NCI-H187 treated with DMSO at 0.1 percent for 48 hours (cell line): ENCODE results near the gene PBOV1.

Experiments used
- DNase-seq: peaks from one replicate; lab custom pipeline; 2025; lab: John Stamatoyannopoulos, UW

PBOV1 gene

GRCh38 chr6:138218449-138218848 is at the start of gene PBOV1:
PBOV1 (minus strand) TSS chr6:138218491; CDS start chr6:138218395, 96 bp downstream.
- no peak for DNase-seq

GRCh38 chr6:138266095-138266494 is 47.8 kb upstream of the PBOV1 start:
- no peak for DNase-seq

- no peak for DNase-seq
Observed at GRCh38 chr6:138264372-138264880, 46.1 kb upstream of the PBOV1 start.

- DNase-seq = no peak
Observed at GRCh38 chr6:138263963-138264362, 45.7 kb upstream of the PBOV1 start.

GRCh38 chr6:138261116-138261780 is 43.0 kb upstream of the PBOV1 start:
- no peak for DNase-seq

DNA sequence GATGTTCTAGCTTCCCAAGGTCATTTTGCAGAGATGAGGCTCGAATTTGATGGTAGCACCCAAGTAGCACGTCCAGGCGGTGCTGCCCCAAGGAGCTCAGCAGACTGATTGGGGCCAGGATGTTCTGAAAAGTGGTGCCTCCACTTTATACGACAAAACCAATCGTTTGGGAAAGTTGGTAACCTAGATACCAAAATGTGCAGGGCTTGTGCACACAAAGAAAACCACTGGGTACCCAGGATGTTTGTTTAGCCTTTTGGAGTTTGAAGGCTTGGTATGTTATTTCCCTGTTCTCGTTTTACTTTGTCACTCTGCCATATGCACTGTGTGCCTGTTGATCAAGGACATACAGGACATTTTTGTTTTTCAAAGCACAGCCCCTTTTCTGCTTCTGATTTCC is 40.7 kb upstream of the PBOV1 start:
- no peak for DNase-seq

- DNase-seq = no peak
Observed at GRCh38 chr6:138258197-138258596, 39.9 kb upstream of the PBOV1 start.

DNA sequence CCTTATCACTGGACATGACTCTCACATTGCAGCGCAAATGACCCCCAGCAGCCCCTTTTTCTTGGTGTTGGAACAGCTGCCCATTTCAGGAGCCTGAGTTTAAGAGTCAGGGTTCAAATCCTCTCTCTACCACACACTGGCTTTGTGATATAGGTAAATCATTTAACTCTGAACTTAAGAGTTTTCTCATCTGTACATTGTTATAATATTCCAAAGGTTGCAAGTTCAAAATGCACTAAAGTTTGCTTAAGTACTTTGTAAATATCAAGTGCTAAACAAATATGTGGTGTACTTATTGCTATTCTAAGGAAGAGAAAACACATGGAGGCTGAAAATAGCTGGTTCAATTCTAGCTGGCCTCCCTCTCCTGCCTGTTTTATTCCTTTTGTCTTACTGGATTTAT is 39.3 kb upstream of the PBOV1 start:
- no peak for DNase-seq

GRCh38 chr6:138255443-138255842 is 37.2 kb upstream of the PBOV1 start:
- no peak for DNase-seq

DNA sequence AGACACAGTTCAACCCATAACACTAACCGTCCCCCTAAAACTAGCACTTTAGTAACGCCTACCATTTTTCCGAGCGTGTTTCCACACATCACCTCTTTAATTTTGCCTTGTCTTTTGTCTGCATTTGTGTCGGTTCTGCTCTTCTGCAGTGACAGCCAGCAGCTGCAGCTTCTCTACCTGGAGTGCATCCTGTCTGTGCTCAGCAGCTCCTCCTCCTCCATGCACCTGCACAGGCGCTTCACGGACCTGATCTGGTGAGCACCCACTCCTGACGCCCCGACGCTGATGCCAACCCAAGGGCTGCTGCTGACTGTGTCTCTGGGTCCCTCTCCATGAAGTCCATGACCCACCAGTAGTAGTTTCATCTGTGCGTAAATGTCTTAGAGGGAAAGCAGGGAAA is 35.4 kb upstream of the PBOV1 start:
- DNase-seq = no peak

DNA sequence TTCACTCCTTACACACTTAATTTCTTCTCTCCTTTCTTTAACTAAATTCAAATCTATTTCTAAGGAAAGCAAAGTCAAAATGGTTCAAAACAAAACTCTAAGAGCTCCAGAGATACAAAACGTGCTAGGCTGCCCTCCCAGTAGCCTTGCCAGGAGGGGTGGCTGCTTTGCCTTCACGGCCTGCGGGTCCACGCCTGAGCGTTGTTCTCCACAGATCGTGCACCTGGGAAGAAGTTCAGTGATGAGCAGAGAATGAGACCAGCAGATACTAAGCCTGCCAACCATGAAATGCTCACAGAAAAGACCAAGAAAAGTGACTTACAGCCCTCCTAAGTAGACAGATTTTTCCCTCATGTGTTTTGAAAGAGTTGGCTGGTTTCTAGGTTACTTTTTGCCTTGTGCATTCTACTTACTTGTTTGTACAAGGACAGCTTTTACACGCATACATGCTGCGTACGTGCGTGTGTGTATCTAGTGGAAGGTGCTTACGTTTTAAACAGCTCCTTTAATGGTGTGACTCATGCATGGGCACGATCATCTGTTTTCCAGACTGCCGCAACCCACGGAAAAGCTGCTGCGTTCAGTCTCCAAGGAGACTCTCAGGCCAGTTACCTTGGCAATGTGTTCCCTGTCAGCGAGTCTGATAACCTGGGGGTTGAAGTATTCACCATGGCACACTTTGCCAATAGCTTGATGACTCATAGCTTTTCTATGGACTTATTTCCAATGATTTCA is 32.4 kb upstream of the PBOV1 start:
- no peak for DNase-seq

DNA sequence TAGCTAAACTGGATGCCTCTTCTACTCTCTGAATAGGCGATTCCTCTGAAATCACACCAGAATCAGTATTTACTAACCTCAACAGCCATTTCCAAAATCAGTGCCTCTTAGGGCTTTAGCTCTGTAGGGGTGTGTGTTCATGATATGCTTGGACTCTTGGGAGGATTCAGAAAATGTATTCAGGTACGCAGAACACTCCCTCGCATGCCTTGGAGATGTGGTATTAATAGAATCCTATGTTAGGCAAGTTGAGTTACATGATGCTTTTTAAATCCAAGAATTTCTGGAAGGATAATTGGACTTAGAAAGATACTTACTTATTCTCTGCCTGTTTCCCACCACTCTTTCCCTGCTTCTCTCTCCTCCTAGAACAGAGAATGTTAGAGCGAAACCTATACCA is 31.8 kb upstream of the PBOV1 start:
- DNase-seq = no peak

- no peak for DNase-seq
Observed at GRCh38 chr6:138248878-138249277, 30.6 kb upstream of the PBOV1 start.

DNA sequence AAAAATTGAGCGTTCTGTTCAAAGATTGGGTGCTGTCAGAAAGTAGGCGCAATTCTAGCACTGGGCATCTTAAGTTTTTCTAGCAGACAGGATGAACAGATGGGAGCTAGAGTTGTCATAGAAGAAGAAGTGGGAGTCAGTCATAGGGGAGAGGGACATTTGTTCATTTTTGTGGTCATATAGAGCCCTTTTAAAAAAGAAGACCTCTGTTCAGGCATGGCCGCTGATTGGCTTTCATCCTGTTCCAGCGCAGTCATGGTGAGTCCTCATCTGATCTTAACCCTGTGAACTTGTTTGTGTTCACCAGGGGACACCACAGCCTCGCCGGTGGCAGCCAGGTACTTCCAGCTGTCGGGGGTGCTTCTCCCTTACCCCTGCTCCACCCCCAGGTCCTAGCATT is 29.7 kb upstream of the PBOV1 start:
- no peak for DNase-seq

- DNase-seq = no peak
Observed at GRCh38 chr6:138246650-138247440, 28.6 kb upstream of the PBOV1 start.

DNA sequence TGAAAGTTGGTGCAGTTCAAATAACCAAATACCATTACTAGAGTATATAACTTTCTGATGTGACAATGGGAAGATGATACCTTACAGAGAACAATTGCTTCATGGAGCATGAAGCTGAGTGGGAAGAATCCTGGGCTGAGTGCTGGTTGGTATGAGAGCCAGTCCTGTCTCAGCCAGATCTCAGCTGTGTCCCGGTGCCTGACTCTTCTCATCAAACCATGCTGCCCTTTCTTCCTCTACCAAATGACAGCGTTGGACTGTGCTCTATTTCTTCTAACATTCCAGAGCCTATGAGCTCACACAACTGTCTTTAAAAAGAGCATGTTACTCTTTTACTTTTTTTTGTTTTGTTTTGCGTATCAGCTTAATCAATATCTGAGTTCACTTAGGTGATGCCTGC is 27.5 kb upstream of the PBOV1 start:
- DNase-seq = no peak

- no peak for DNase-seq
Observed at GRCh38 chr6:138242987-138243592, 24.8 kb upstream of the PBOV1 start.

GRCh38 chr6:138241934-138242333 is 23.6 kb upstream of the PBOV1 start:
- DNase-seq = no peak

- no peak for DNase-seq
Observed at GRCh38 chr6:138241381-138241780, 23.1 kb upstream of the PBOV1 start.

- no peak for DNase-seq
Observed at GRCh38 chr6:138240476-138241245, 22.4 kb upstream of the PBOV1 start.

GRCh38 chr6:138239774-138240173 is 21.5 kb upstream of the PBOV1 start:
- DNase-seq = no peak

- DNase-seq = no peak
Observed at GRCh38 chr6:138238368-138238767, 20.1 kb upstream of the PBOV1 start.
